ENCODE data around the gene OTUD5. TPM values are rescaled to one million over a fixed set of nuclear protein-coding genes. Genes with fewer than 3 reads are reported as not detected.

OTUD5 gene
- total RNA-seq, 1 experiment from 2014 or later: 37.1 TPM

DNA sequence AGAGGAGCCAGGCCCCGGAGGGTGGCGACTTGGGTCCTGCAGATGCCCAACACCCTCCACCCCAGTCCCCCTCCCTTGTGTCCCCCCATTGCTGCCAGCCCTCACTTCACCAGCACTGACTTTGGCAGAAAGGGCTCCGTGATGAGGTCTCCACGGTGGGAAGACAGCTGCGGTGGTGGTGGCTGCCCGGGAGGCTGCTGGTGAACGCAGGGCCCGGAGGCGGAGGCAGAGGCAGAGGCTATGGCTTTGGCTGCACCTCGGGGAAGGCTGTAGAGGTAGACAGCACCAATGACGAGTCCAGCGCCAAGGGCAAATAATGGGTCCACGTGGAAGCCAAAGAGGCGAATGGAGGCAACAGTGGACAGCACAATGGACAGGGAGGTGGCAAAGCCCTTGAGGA lies 52.8 kb downstream of the OTUD5 start:
- Histone ChIP-seq H3K27me3 (ENCODE audit: insufficient read depth, low read depth) (no peaks in the 10 kb centered on the region), H3F3A (ENCODE audit: insufficient read depth, low read depth) (no peaks in the 10 kb centered on the region), H3K4me3 (no peak overlapping the region), H3K36me3 (ENCODE audit: low read depth) (no peaks in the 10 kb centered on the region), H4K20me1 (ENCODE audit: insufficient read depth) (no peaks in the 10 kb centered on the region), H3K9me3 (ENCODE audit: insufficient read depth, low read depth) (no peaks in the 10 kb centered on the region), H3K4me1 (replicated peaks; ENCODE audit: insufficient read depth) (no peaks in the 10 kb centered on the region), H3K4me2 (no peak overlapping the region), H3K79me2 (ENCODE audit: low read depth) (peaks cover 3% of the 10 kb centered on the region; the same call in 1 of the 2 replicates), H3K27ac (no peak overlapping the region), H3K9me2 (ENCODE audit: insufficient read depth) (no peaks in the 10 kb centered on the region), H2AFZ (no peak overlapping the region)
- no TSS peak for BruUV-seq (replicated peaks)
- no peak for TF ChIP-seq EZH2 (IDR thresholded peaks at IDR 0.05; ENCODE audit: low read depth)
- TF ChIP-seq, protein P1, sequence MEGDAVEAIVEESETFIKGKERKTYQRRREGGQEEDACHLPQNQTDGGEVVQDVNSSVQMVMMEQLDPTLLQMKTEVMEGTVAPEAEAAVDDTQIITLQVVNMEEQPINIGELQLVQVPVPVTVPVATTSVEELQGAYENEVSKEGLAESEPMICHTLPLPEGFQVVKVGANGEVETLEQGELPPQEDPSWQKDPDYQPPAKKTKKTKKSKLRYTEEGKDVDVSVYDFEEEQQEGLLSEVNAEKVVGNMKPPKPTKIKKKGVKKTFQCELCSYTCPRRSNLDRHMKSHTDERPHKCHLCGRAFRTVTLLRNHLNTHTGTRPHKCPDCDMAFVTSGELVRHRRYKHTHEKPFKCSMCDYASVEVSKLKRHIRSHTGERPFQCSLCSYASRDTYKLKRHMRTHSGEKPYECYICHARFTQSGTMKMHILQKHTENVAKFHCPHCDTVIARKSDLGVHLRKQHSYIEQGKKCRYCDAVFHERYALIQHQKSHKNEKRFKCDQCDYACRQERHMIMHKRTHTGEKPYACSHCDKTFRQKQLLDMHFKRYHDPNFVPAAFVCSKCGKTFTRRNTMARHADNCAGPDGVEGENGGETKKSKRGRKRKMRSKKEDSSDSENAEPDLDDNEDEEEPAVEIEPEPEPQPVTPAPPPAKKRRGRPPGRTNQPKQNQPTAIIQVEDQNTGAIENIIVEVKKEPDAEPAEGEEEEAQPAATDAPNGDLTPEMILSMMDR (conservative IDR thresholded peaks at IDR 0.05): no peak
- intact Hi-C loops (cut with micrococcal nuclease; ENCODE audit: unreplicated experiment): no loop called here
- CTCF ChIA-PET: no interaction called here
- POLR2A ChIA-PET (ENCODE audit: unreplicated experiment): no interaction called here
- no peak for DNase-seq

DNA sequence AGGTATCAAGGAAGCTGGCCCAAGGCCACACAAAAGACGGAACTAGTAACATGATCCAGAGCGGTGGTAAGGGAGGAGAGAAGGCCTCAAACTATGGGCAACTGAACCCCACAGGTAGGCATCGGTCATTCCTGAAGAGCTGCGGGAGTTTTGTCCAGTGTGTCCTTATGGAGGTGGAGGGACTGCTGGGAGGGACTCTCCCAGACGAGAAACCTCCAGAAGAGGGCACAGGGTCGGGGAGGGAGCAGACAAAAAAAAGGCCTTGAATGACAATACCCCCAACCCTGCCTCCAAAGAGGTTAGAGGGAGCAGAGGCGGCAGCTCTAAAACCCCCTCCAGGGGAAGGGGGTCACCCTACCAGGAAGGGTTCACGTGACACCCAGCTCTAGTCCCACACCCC lies 53.2 kb downstream of the OTUD5 start:
- Histone ChIP-seq H3K79me2 (ENCODE audit: low read depth) (peaks cover 7% of the 10 kb centered on the region; the same call in 1 of the 2 replicates), H3K27me3 (ENCODE audit: insufficient read depth, low read depth) (no peaks in the 10 kb centered on the region), H4K20me1 (ENCODE audit: insufficient read depth) (no peaks in the 10 kb centered on the region), H3K27ac (no peak overlapping the region), H3K4me1 (replicated peaks; ENCODE audit: insufficient read depth) (no peaks in the 10 kb centered on the region), H3K4me3 (no peak overlapping the region), H3K4me2 (no peak overlapping the region), H3K36me3 (ENCODE audit: low read depth) (no peaks in the 10 kb centered on the region), H3F3A (ENCODE audit: insufficient read depth, low read depth) (no peaks in the 10 kb centered on the region), H2AFZ (no peak overlapping the region), H3K9me2 (ENCODE audit: insufficient read depth) (no peaks in the 10 kb centered on the region), H3K9me3 (ENCODE audit: insufficient read depth, low read depth) (no peaks in the 10 kb centered on the region)
- TF ChIP-seq, protein P1 (conservative IDR thresholded peaks at IDR 0.05): no peak
- no peak for TF ChIP-seq EZH2 (IDR thresholded peaks at IDR 0.05; ENCODE audit: low read depth)
- CTCF ChIA-PET: no interaction called here
- intact Hi-C loops (cut with micrococcal nuclease; ENCODE audit: unreplicated experiment): no loop called here
- DNase-seq: no peak
- no TSS peak for BruUV-seq (replicated peaks)
- POLR2A ChIA-PET (ENCODE audit: unreplicated experiment): no interaction called here

DNA sequence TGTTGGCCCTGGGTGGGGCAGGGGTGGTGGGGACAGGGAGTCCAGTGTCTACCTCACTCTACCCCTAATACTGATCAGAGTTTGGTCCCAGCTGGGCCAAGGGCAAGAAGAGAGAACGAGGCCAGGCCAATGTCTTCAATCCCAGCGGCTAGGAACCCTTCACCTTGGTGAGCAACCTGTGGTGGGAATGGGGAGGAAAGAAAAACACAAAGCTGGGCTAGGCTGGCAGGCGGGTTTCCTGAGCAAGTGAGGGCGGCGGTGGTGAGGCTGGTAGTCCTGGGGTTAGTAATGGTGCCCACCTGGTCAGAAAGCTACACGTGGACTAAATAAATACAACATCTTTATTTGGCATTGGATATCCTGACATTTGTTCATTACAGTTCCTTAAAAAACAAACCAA lies 54.1 kb downstream of the OTUD5 start:
- Histone ChIP-seq H3F3A (ENCODE audit: insufficient read depth, low read depth) (no peaks in the 10 kb centered on the region), H3K4me3 (no peak overlapping the region), H3K4me2 (no peak overlapping the region), H2AFZ (no peak overlapping the region), H3K79me2 (ENCODE audit: low read depth) (peaks cover 9% of the 10 kb centered on the region; the same call in 1 of the 2 replicates), H3K27ac (no peak overlapping the region), H3K27me3 (ENCODE audit: insufficient read depth, low read depth) (no peaks in the 10 kb centered on the region), H3K4me1 (replicated peaks; ENCODE audit: insufficient read depth) (no peaks in the 10 kb centered on the region), H3K9me3 (ENCODE audit: insufficient read depth, low read depth) (no peaks in the 10 kb centered on the region), H3K36me3 (ENCODE audit: low read depth) (no peaks in the 10 kb centered on the region), H4K20me1 (ENCODE audit: insufficient read depth) (no peaks in the 10 kb centered on the region), H3K9me2 (ENCODE audit: insufficient read depth) (no peaks in the 10 kb centered on the region)
- TF ChIP-seq, protein P1 (conservative IDR thresholded peaks at IDR 0.05): no peak
- TF ChIP-seq EZH2 (IDR thresholded peaks at IDR 0.05; ENCODE audit: low read depth): no peak
- intact Hi-C loops (cut with micrococcal nuclease; ENCODE audit: unreplicated experiment): no loop called here
- CTCF ChIA-PET: no interaction called here
- no peak for DNase-seq
- POLR2A ChIA-PET (ENCODE audit: unreplicated experiment): interaction anchor here (0.6 kb wide), 1 partner anchor 36 kb away, joined by 4 read pairs; no protein-coding TSS in a partner anchor
- BruUV-seq (replicated peaks): no TSS peak
